Endothelial cell of umbilical vein (primary cell): ENCODE results near the gene CDH2. TPM values are rescaled to one million over a fixed set of nuclear protein-coding genes. Genes with fewer than 3 reads are reported as not detected.

Experiments
- BruUV-seq: library from RNA; stranded (reverse); fragments of 400-500 nt; replicated peaks from 2 replicates; lab custom pipeline; 2021; lab: Mats Ljungman, UMichigan
- CTCF ChIA-PET: fragments of 300-600, 350-600 bp; sonication (Branson Sonifier 250); formaldehyde crosslinking; loops from one replicate; lab custom pipeline; 2021; ENCODE audit warnings: antibody characterized with exemption, inconsistent platforms; lab: Charles Lee
- POLR2A ChIA-PET: fragments of 300-600, 350-600 bp; sonication (Branson Sonifier 250); formaldehyde crosslinking; loops from one replicate; lab custom pipeline; 2021; ENCODE audit warnings: antibody characterized with exemption, inconsistent platforms; lab: Charles Lee
- DNase-seq: peaks from one replicate; pipeline ENCODE4 v3.0.0-alpha.2; 2011; ENCODE audit warnings: low read depth, low spot score
- FAIRE-seq: peaks from 2 replicates; lab custom pipeline; 2011; peaks lifted over from hg19 to GRCh38; lab: Jason Lieb, UNC
- H2AFZ ChIP-seq: 2 replicates; pipeline ENCODE4 v1.6.0; 2012; ENCODE audit warnings: low read depth, low read length, control low read depth, inconsistent platforms
- H3K27ac ChIP-seq: 2 replicates; pipeline ENCODE4 v1.5.1; 2011; ENCODE audit warnings: low read depth, mild to moderate bottlenecking, control low read depth, low read length, moderate library complexity; ENCODE audit not compliant: insufficient read depth
- H3K27me3 ChIP-seq, 2 experiments: 2 replicates each; pipeline versions ENCODE4 v1.6.0 to v1.6.1; 2011; ENCODE audit warnings: low read length in 2 of 2, mixed read lengths in 1 of 2; ENCODE audit not compliant: control insufficient read depth in 2 of 2, insufficient read depth in 2 of 2
- H3K36me3 ChIP-seq, 2 experiments: 2 replicates in 1 of 2; 3 replicates in 1 of 2; pipeline ENCODE4 v1.5.1; 2011; ENCODE audit warnings: low read length in 2 of 2, mild to moderate bottlenecking in 1 of 2, moderate library complexity in 1 of 2; ENCODE audit not compliant: control insufficient read depth in 2 of 2, insufficient read depth in 2 of 2; ENCODE audit errors: extremely low read depth in 1 of 2
- H3K4me1 ChIP-seq: 3 replicates; pipeline ENCODE4 v1.5.1; 2011; ENCODE audit warnings: mild to moderate bottlenecking, low read length; ENCODE audit not compliant: control insufficient read depth, insufficient read depth; ENCODE audit errors: extremely low read depth
- H3K4me2 ChIP-seq: 2 replicates; pipeline ENCODE4 v1.6.1; 2011; ENCODE audit warnings: low read length, control low read depth, mixed read lengths; ENCODE audit not compliant: insufficient read depth
- H3K4me3 ChIP-seq, 3 experiments: fragments of 200-600 bp in 1 of 3; sonication (generic), shearing (Covaris generic) in 1 of 3; replicated peaks in 1 of 3; 2 replicates each; pipeline ENCODE4 v1.5.1; 2011 to 2016; ENCODE audit warnings: control low read depth in 3 of 3, low read length in 3 of 3, mild to moderate bottlenecking in 2 of 3, inconsistent platforms in 1 of 3, low read depth in 1 of 3, moderate library complexity in 1 of 3; ENCODE audit not compliant: insufficient read depth in 1 of 3
- H3K79me2 ChIP-seq: 2 replicates; pipeline ENCODE4 v1.6.0; 2012; ENCODE audit warnings: low read length, inconsistent platforms; ENCODE audit not compliant: control insufficient read depth, insufficient read depth
- H3K9ac ChIP-seq: replicated peaks from 2 replicates; pipeline ENCODE3; 2011; ENCODE audit warnings: low read length, control low read depth; ENCODE audit not compliant: insufficient read depth; ENCODE audit errors: extremely low read depth
- H3K9me1 ChIP-seq: replicated peaks from 3 replicates; pipeline ENCODE4 v1.6.0; 2011; ENCODE audit warnings: mild to moderate bottlenecking, low read length; ENCODE audit not compliant: control insufficient read depth, insufficient read depth; ENCODE audit errors: extremely low read depth
- H3K9me3 ChIP-seq: replicated peaks from 2 replicates; pipeline ENCODE4 v1.5.1; 2012; ENCODE audit warnings: low read length, inconsistent platforms; ENCODE audit not compliant: control insufficient read depth, insufficient read depth
- H4K20me1 ChIP-seq: replicated peaks from 2 replicates; pipeline ENCODE3; 2011; ENCODE audit warnings: mild to moderate bottlenecking, low read length; ENCODE audit not compliant: control insufficient read depth, insufficient read depth; ENCODE audit errors: extremely low read depth
- CTCF ChIP-seq, 2 donors: IDR thresholded peaks; 1 replicate in 1 of 2; 2 replicates in 1 of 2; pipeline ENCODE4 v1.5.1; 2011; ENCODE audit warnings: low read length in 2 of 2, mild to moderate bottlenecking in 2 of 2, moderate library complexity in 2 of 2, control low read depth in 1 of 2, inconsistent platforms in 1 of 2, low read depth in 1 of 2; ENCODE audit not compliant: insufficient read depth in 1 of 2; ENCODE audit errors: extremely low read depth in 1 of 2
- EZH2 ChIP-seq: IDR thresholded peaks from 2 replicates; pipeline ENCODE4 v1.6.1; 2012; ENCODE audit warnings: borderline replicate concordance, low read depth, mild to moderate bottlenecking, moderate library complexity, low read length, inconsistent platforms; ENCODE audit not compliant: severe bottlenecking
- FOS ChIP-seq: IDR thresholded peaks from 2 replicates; pipeline ENCODE4 v1.6.1; 2011; ENCODE audit warnings: mild to moderate bottlenecking, low read length, moderate library complexity, borderline replicate concordance; ENCODE audit not compliant: insufficient read depth
- GATA2 ChIP-seq: IDR thresholded peaks from 2 replicates; pipeline ENCODE4 v1.7.0; 2011; ENCODE audit warnings: low read depth, mild to moderate bottlenecking, moderate library complexity, mixed read lengths, low read length; ENCODE audit not compliant: insufficient read length, insufficient read depth
- JUN ChIP-seq: IDR thresholded peaks from 2 replicates; pipeline ENCODE4 v1.6.1; 2011; ENCODE audit warnings: borderline replicate concordance, low read depth; ENCODE audit not compliant: insufficient read length, insufficient read depth
- MAX ChIP-seq: IDR thresholded peaks from 2 replicates; pipeline ENCODE4 v1.6.1; 2011; ENCODE audit not compliant: insufficient read depth, insufficient read length
- MYC ChIP-seq: IDR thresholded peaks from one replicate; pipeline ENCODE4 v1.6.1; 2011; ENCODE audit warnings: mild to moderate bottlenecking, low read depth, low read length
- POLR2A ChIP-seq: IDR thresholded peaks from 2 replicates; pipeline ENCODE4 v1.6.1; 2012; ENCODE audit warnings: low read depth, mild to moderate bottlenecking, control low read depth, low read length
- POLR2AphosphoS5 ChIP-seq: IDR thresholded peaks from 2 replicates; pipeline ENCODE4 v1.6.1; 2012; ENCODE audit warnings: low read depth, mild to moderate bottlenecking, control low read depth, low read length, moderate library complexity; ENCODE audit not compliant: insufficient read depth
- dilution Hi-C: fragments of 300-500 bp; cut with MboI; formaldehyde crosslinking; loops from one replicate; pipeline ENCODE4 v1.15.0; 2019; ENCODE audit warnings: low sequenced_read_pairs; ENCODE audit not compliant: extremely low pct_ligation_motif_present
- intact Hi-C: fragments of 100-400 bp; cut with micrococcal nuclease; formaldehyde crosslinking; loops from one replicate; pipeline ENCODE4 v1.10.0; 2022
- polyA plus RNA-seq, 4 experiments: library from polyadenylated mRNA; depleted of rRNA in 3 of 4; stranded (reverse) in 3 of 4; unstranded in 1 of 4; fragments of >200 nt; gene quantifications; 2 replicates each; pipeline versions ENCODE4 v1.2.1 to v1.2.3, GENCODE V29; 2011 to 2012; ENCODE audit warnings: missing spikeins in 1 of 4
- total RNA-seq: library from RNA; stranded (reverse); gene quantifications from 2 replicates; pipeline ENCODE4 v1.2.3, GENCODE V29; 2021

Gene CDH2
- total and polyA plus RNA-seq, 2 donors (not counting 3 experiments of a cell fraction or from before 2014, with no cell fraction given): 37.6 to 59.5 TPM

- Histone ChIP-seq H4K20me1 (no peaks in the 10 kb centered on the region), H3K27me3 (no peaks in the 10 kb centered on the region), H2AFZ (no peak overlapping the region), H3K4me2 (peak overlapping the region; percentile 1), H3K27ac (no peak overlapping the region), H3K9ac (no peak overlapping the region), H3K4me3 (no peak overlapping the region), H3K79me2 (peaks cover 11% of the 10 kb centered on the region), H3K9me3 (no peaks in the 10 kb centered on the region), H3K9me1 (no peaks in the 10 kb centered on the region), H3K4me1 (peaks cover 5% of the 10 kb centered on the region), H3K36me3 (no peaks in the 10 kb centered on the region)
- ChIA-PET CTCF (no interaction called here), POLR2A (no interaction called here)
- TF ChIP-seq MAX (no peak), MYC (no peak), GATA2 (no peak), POLR2AphosphoS5 (no peak), EZH2 (no peak), JUN (no peak), FOS (no peak), POLR2A (no peak), CTCF (IDR thresholded peaks at IDR 0.05; ENCODE audit: extremely low read depth in 1 of 2, insufficient read depth in 1 of 2, low read depth in 1 of 2, low read length in 2 of 2) (no peak)
- dilution Hi-C loops: no loop called here
- FAIRE-seq: peak; percentile 15
- peak; percentile 60 for DNase-seq
- intact Hi-C loops: no loop called here
- BruUV-seq: no TSS peak
Observed at GRCh38 chr18:28086670-28087552, 90.0 kb downstream of the CDH2 start.
